Common myeloid progenitor, CD34-positive (primary cell): ENCODE data around the gene OR2A42.
"Not testable (repeated sequence)": the region's sequence is repeated elsewhere in the genome, so short reads cannot be mapped to it uniquely, and the experiment has no call there.

Experiments used
- CTCF ChIA-PET: fragments of 350-600 bp; sonication (Branson Sonifier 250); formaldehyde crosslinking; loops from one replicate; lab custom pipeline; 2021; ENCODE audit warnings: antibody characterized with exemption; lab: Charles Lee
- POLR2A ChIA-PET: fragments of 350-600 bp; sonication (Branson Sonifier 250); formaldehyde crosslinking; loops from one replicate; lab custom pipeline; 2021; ENCODE audit warnings: antibody characterized with exemption; lab: Charles Lee
- DNase-seq, 3 donors: peaks; one replicate each; pipeline versions ENCODE4 v3.0.0 to v3.0.0-alpha.2; 2013
- H3K27ac ChIP-seq, 2 experiments: 1 replicate in 1 of 2; 2 replicates in 1 of 2; pipeline ENCODE4 v1.7.0; 2013; ENCODE audit warnings: inconsistent platforms in 2 of 2, low read length in 2 of 2, mild to moderate bottlenecking in 2 of 2, low read depth in 1 of 2, moderate library complexity in 1 of 2; ENCODE audit not compliant: severe bottlenecking in 2 of 2, insufficient read depth in 1 of 2, poor library complexity in 1 of 2
- H3K27me3 ChIP-seq, 5 experiments: replicated peaks in 2 of 5; 1 replicate in 3 of 5; 2 replicates in 2 of 5; pipeline versions ENCODE4 v1.6.1 to v1.7.0; 2013; ENCODE audit warnings: low read length in 4 of 5, mild to moderate bottlenecking in 2 of 5, moderate library complexity in 2 of 5, inconsistent platforms in 1 of 5; ENCODE audit not compliant: insufficient read depth in 5 of 5, control insufficient read depth in 4 of 5
- H3K36me3 ChIP-seq, 4 experiments: 1 replicate in 2 of 4; 2 replicates in 2 of 4; pipeline versions ENCODE4 v1.6.1 to v1.7.0; 2013; ENCODE audit warnings: low read length in 3 of 4, control low read depth in 1 of 4, mild to moderate bottlenecking in 1 of 4; ENCODE audit not compliant: control insufficient read depth in 4 of 4, insufficient read depth in 4 of 4
- H3K4me1 ChIP-seq, 4 experiments: 1 replicate in 3 of 4; 2 replicates in 1 of 4; pipeline versions ENCODE4 v1.6.1 to v1.7.1; 2013; ENCODE audit warnings: low read length in 3 of 4, mild to moderate bottlenecking in 3 of 4, control low read depth in 1 of 4, inconsistent platforms in 1 of 4, moderate library complexity in 1 of 4; ENCODE audit not compliant: control insufficient read depth in 4 of 4, insufficient read depth in 4 of 4; ENCODE audit errors: control extremely low read depth in 1 of 4
- H3K4me3 ChIP-seq, 7 experiments: 1 replicate in 4 of 7; 2 replicates in 3 of 7; pipeline versions ENCODE4 v1.5.1 to v1.7.0; 2013; ENCODE audit warnings: mild to moderate bottlenecking in 7 of 7, low read length in 6 of 7, moderate library complexity in 6 of 7, inconsistent platforms in 2 of 7, low read depth in 2 of 7, control low read depth in 1 of 7; ENCODE audit not compliant: insufficient read depth in 4 of 7, control insufficient read depth in 1 of 7; ENCODE audit errors: extremely low read depth in 1 of 7
- H3K9me3 ChIP-seq, 5 experiments: 1 replicate in 4 of 5; 2 replicates in 1 of 5; pipeline versions ENCODE4 v1.6.1 to v1.7.1; 2013; ENCODE audit warnings: low read length in 4 of 5, mild to moderate bottlenecking in 2 of 5, inconsistent platforms in 1 of 5, low read depth in 1 of 5, moderate library complexity in 1 of 5; ENCODE audit not compliant: control insufficient read depth in 4 of 5, insufficient read depth in 2 of 5; ENCODE audit errors: control extremely low read depth in 1 of 5
- WGBS: methylation state at CpG from one replicate; pipeline ENCODE4 v1.1.5; 2013; ENCODE audit not compliant: insufficient coverage; 5-methylcytosine and 5-hydroxymethylcytosine counted together

OR2A42 gene

DNA sequence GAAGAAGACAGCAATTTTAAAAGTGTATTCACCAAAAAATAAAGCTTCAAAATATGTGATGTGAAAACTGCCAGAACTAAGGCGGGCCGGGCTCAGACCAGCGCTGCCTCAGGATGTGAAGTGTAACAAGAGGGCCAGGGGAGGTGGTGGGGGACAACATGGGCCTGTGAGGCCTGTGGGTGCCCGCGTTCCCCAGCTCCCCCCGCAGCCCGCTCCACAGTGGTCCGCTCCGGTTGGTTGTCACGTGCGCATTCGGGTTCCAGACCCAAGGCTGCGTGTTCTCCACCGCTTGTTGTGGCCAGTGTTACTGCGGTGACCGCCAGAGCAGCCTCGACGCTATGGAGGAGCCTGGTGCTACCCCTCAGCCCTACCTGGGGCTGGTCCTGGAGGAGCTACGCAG, 56.2 kb downstream of the OR2A42 start, which contains the start of gene CTAGE4:
CTAGE4 (plus strand) TSS at position 301 of the 400 bp plus-strand sequence; CDS start at position 339, 38 bp downstream.
- H3K4me1 ChIP-seq, DNase-seq, H3K4me3 ChIP-seq, POLR2A ChIA-PET, H3K36me3 ChIP-seq, H3K27me3 ChIP-seq, H3K27ac ChIP-seq, CTCF ChIA-PET, H3K9me3 ChIP-seq: not testable (repeated sequence)
- no CpG with 5 or more reads among the region's 19 CpGs for WGBS

DNA sequence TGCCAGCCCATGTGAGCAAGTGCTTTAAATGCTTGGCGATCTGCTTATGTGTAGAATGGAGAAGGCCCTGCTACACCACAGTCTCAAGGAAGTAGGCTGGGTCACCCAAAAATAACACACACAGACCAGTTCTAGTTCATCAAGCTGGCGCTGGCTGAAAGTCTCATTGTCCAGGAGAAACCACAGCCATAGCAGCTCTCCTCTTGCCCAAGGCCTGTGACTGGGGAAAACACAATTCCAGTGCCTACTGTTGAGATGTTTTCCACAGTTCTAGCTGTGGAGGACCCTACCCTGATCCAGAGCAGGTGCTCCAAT, 60.3 kb downstream of the OR2A42 start:
- DNase-seq, CTCF ChIA-PET, H3K4me1 ChIP-seq, POLR2A ChIA-PET, H3K27ac ChIP-seq, H3K9me3 ChIP-seq, H3K36me3 ChIP-seq, H3K4me3 ChIP-seq, H3K27me3 ChIP-seq: not testable (repeated sequence)
- WGBS: no CpG with 5 or more reads among the region's 2 CpGs

DNA sequence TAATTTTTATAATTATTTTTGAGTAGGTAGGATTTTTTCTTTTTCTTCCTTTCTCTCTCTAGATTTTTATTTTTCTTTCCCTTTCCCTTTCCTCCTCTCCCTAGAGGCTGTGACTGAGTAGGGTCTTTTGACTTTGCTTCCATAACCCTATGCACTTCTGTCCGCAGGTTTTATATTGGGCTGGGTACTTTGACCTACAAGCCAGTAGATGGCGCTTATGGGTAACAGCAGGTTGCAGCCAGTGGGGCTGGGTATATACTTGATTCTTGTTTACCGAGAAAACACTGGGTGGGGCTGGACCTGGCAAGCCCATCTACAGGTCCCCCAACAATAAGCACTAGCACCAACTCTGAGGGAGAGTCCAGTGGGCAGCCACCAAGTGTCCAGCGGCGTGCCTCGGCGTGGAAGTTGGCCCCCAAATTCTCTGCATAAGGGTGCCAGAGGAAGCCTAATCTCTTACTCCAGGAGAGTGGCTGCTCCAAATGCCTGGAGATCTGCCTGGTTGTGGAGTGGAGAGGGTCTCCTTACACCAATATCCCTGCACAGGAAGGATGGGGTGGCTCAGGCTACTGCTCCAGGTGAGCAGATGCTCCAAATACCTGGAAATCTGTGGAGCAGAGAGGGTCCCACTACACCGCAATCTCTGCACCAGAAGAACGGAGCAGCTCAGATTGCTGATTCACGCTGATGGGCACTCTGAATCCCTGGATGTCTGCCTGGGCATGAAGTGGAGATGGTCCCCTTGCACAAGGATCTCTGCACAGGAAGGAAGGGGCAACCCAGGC, 60.8 kb downstream of the OR2A42 start:
- CTCF ChIA-PET: interaction anchor here (0.7 to 1.6 kb wide), 3 partner anchors 51 to 300 kb away, joined by 3 read pairs; no protein-coding TSS in a partner anchor
- not testable (repeated sequence) for H3K36me3 ChIP-seq
- no CpG with 5 or more reads among the region's 10 CpGs for WGBS

More for the DNA sequence above, 60.8 kb downstream of the OR2A42 start:
- H3K9me3 ChIP-seq, POLR2A ChIA-PET, H3K27ac ChIP-seq, H3K27me3 ChIP-seq, H3K4me3 ChIP-seq, H3K4me1 ChIP-seq: not testable (repeated sequence)
- peak; percentile 16 to 60 (median 34) for DNase-seq
